CD4-positive, alpha-beta T cell (primary cell): ENCODE measurements around the gene RNF144B. TPM values are rescaled to one million over a fixed set of nuclear protein-coding genes. Genes with fewer than 3 reads are reported as not detected.
A peak's percentile ranks its signal among the peaks of the same experiment; 100 is the strongest.
"Not testable (repeated sequence)": the region's sequence is repeated elsewhere in the genome, so short reads cannot be mapped to it uniquely, and the experiment has no call there.

ENCODE experiments used
- ATAC-seq: fragments of 200-7000 bp; cut with Tn5 transposase; one replicate; pipeline ENCODE4 v1.10.0; 2022; ENCODE audit warnings: mild to moderate bottlenecking; ENCODE audit not compliant: poor library complexity
- CTCF ChIA-PET: fragments of 350-600 bp; sonication (Branson Sonifier 250); formaldehyde crosslinking; loops from one replicate; lab custom pipeline; 2021; ENCODE audit warnings: antibody characterized with exemption, inconsistent platforms; lab: Charles Lee
- POLR2A ChIA-PET: fragments of 350-600 bp; sonication (Branson Sonifier 250); formaldehyde crosslinking; loops from one replicate; lab custom pipeline; 2021; ENCODE audit warnings: antibody characterized with exemption, inconsistent platforms; lab: Charles Lee
- DNase-seq, 14 experiments: peaks; one replicate each; pipeline ENCODE4 v3.0.0-alpha.2; 2013 to 2020; ENCODE audit warnings: mixed read lengths in 2 of 14
- H3K27ac ChIP-seq, 2 donors: one replicate each; pipeline versions ENCODE4 v1.5.1 to v1.7.0; 2013; ENCODE audit warnings: low read length in 2 of 2, low read depth in 1 of 2, mild to moderate bottlenecking in 1 of 2
- H3K27me3 ChIP-seq, 2 experiments: 1 replicate in 1 of 2; 2 replicates in 1 of 2; pipeline versions ENCODE4 v1.6.1 to v1.7.0; 2013; ENCODE audit warnings: low read length in 2 of 2, control low read depth in 1 of 2, mild to moderate bottlenecking in 1 of 2, moderate library complexity in 1 of 2; ENCODE audit not compliant: insufficient read depth in 2 of 2, control insufficient read depth in 1 of 2
- H3K36me3 ChIP-seq: one replicate; pipeline ENCODE4 v1.6.1; 2013; ENCODE audit warnings: low read length, control low read depth; ENCODE audit not compliant: insufficient read depth
- H3K4me1 ChIP-seq: one replicate; pipeline ENCODE4 v1.6.1; 2013; ENCODE audit warnings: low read length, control low read depth; ENCODE audit not compliant: insufficient read depth
- H3K4me3 ChIP-seq: one replicate; pipeline ENCODE4 v1.5.1; 2013; ENCODE audit warnings: mild to moderate bottlenecking, low read length, moderate library complexity
- H3K9me3 ChIP-seq, 2 experiments: 1 replicate in 1 of 2; 2 replicates in 1 of 2; pipeline versions ENCODE4 v1.6.1 to v1.7.0; 2013; ENCODE audit warnings: low read length in 2 of 2, mild to moderate bottlenecking in 2 of 2, control low read depth in 1 of 2, moderate library complexity in 1 of 2; ENCODE audit not compliant: control insufficient read depth in 1 of 2, insufficient read depth in 1 of 2
- H3K27ac Mint-ChIP-seq: one replicate; pipeline ENCODE4 v1.8.0; 2020; ENCODE audit warnings: mixed read lengths
- H3K27me3 Mint-ChIP-seq: one replicate; pipeline ENCODE4 v1.8.0; 2021; ENCODE audit warnings: mixed read lengths
- H3K36me3 Mint-ChIP-seq: one replicate; pipeline ENCODE4 v1.8.0; 2021; ENCODE audit warnings: low read depth, mixed read lengths
- H3K4me1 Mint-ChIP-seq: one replicate; pipeline ENCODE4 v1.8.0; 2021; ENCODE audit warnings: low read depth, mixed read lengths
- H3K4me3 Mint-ChIP-seq: one replicate; pipeline ENCODE4 v1.8.0; 2020; ENCODE audit warnings: mild to moderate bottlenecking, mixed read lengths
- H3K9me3 Mint-ChIP-seq: one replicate; pipeline ENCODE4 v1.8.0; 2020; ENCODE audit warnings: mixed read lengths
- intact Hi-C, 2 experiments: fragments of 100-400 bp; cut with DNase I in 1 of 2; cut with micrococcal nuclease in 1 of 2; formaldehyde crosslinking; loops; one replicate each; pipeline versions ENCODE4 v1.15.1 to v1.9.0; 2023 to 2025; cut with DNase I, micrococcal nuclease
- total RNA-seq, 174 experiments: library from RNA in 2 of 174; stranded (reverse) in 2 of 174; gene quantifications; one replicate each; pipeline ENCODE4 v1.2.3 and lab custom pipeline; 2021 to 2026
- TF ChIP-seq, protein P1 (sequence below): fragments of 200-600 bp; IDR thresholded peaks from one replicate; pipeline ENCODE4 v1.8.0; 2022; ENCODE audit warnings: antibody characterized with exemption, mild to moderate bottlenecking

RNF144B gene
- total RNA-seq, 2 experiments from 2014 or later, result 2.3 to 3.5 TPM

- TF ChIP-seq, protein P1, sequence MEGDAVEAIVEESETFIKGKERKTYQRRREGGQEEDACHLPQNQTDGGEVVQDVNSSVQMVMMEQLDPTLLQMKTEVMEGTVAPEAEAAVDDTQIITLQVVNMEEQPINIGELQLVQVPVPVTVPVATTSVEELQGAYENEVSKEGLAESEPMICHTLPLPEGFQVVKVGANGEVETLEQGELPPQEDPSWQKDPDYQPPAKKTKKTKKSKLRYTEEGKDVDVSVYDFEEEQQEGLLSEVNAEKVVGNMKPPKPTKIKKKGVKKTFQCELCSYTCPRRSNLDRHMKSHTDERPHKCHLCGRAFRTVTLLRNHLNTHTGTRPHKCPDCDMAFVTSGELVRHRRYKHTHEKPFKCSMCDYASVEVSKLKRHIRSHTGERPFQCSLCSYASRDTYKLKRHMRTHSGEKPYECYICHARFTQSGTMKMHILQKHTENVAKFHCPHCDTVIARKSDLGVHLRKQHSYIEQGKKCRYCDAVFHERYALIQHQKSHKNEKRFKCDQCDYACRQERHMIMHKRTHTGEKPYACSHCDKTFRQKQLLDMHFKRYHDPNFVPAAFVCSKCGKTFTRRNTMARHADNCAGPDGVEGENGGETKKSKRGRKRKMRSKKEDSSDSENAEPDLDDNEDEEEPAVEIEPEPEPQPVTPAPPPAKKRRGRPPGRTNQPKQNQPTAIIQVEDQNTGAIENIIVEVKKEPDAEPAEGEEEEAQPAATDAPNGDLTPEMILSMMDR, result no peak
- Mint-ChIP-seq H3K9me3 (no peaks in the 10 kb centered on the region), H3K27ac (peak overlapping the region; percentile 57), H3K4me1 (peaks cover 18% of the 10 kb centered on the region), H3K4me3 (no peak overlapping the region), H3K36me3 (peaks cover 42% of the 10 kb centered on the region), H3K27me3 (no peaks in the 10 kb centered on the region)
- POLR2A ChIA-PET, result interaction anchor here (2.2 kb wide), 1 partner anchor 14 kb away, joined by 8 read pairs; the partner anchor contains the start of gene RNF144B
- H3K4me3 ChIP-seq, result no peak overlapping the region
- peak in 2 of 14 experiments; percentile 28 to 36 for DNase-seq
- H3K9me3 ChIP-seq, result no peaks in the 10 kb centered on the region
- no peaks in the 10 kb centered on the region for H3K27me3 ChIP-seq
- peak overlapping the region in 1 of 2 donors; percentile 39 for H3K27ac ChIP-seq
- intact Hi-C loops, result no loop called here
- peaks cover 3% of the 10 kb centered on the region for H3K36me3 ChIP-seq
- H3K4me1 ChIP-seq, result peaks cover 4% of the 10 kb centered on the region
- no peak for ATAC-seq
- CTCF ChIA-PET, result no interaction called here
Observed at GRCh38 chr6:18400831-18401446, 13.8 kb downstream of the RNF144B start.

GRCh38 chr6:18404965-18405364 lies 17.8 kb downstream of the RNF144B start:
- POLR2A ChIA-PET, H3K9me3 ChIP-seq, H3K27ac Mint-ChIP-seq, H3K36me3 ChIP-seq, H3K27me3 Mint-ChIP-seq, H3K27ac ChIP-seq, H3K9me3 Mint-ChIP-seq, DNase-seq, H3K27me3 ChIP-seq, ATAC-seq, H3K4me1 ChIP-seq, H3K4me3 ChIP-seq, CTCF ChIA-PET, H3K4me3 Mint-ChIP-seq, intact Hi-C loops: not testable (repeated sequence)
- Mint-ChIP-seq H3K4me1 (peaks cover 18% of the 10 kb centered on the region), H3K36me3 (peaks cover 40% of the 10 kb centered on the region)

GRCh38 chr6:18405477-18406293 lies 18.5 kb downstream of the RNF144B start:
- ATAC-seq (no peak), DNase-seq (peak in 2 of 14 experiments; percentile 26 to 44)
- TF ChIP-seq, protein P1, result no peak
- Mint-ChIP-seq H3K4me3 (no peak overlapping the region), H3K36me3 (peaks cover 39% of the 10 kb centered on the region), H3K27me3 (no peaks in the 10 kb centered on the region), H3K4me1 (peaks cover 13% of the 10 kb centered on the region), H3K27ac (no peak overlapping the region), H3K9me3 (no peaks in the 10 kb centered on the region)
- Histone ChIP-seq H3K4me1 (peaks cover 3% of the 10 kb centered on the region), H3K9me3 (no peaks in the 10 kb centered on the region), H3K27ac (no peak overlapping the region), H3K4me3 (no peak overlapping the region), H3K36me3 (peaks cover 2% of the 10 kb centered on the region), H3K27me3 (no peaks in the 10 kb centered on the region)
- POLR2A ChIA-PET, result no interaction called here
- CTCF ChIA-PET, result no interaction called here
- intact Hi-C loops, result no loop called here
